GM23338 (cell line): ENCODE measurements around the gene NHLRC4.

Source experiments
- CREB1 ChIP-seq: fragments of 250-450 bp; sonication (Bioruptor Pico); IDR thresholded peaks from 2 replicates; pipeline ENCODE4 v1.5.0; 2020; ENCODE audit warnings: low read depth, mild to moderate bottlenecking, moderate library complexity
- EZH2 ChIP-seq: fragments of 200-600 bp; sonication (generic); IDR thresholded peaks from one replicate; pipeline ENCODE4 v1.8.0; 2017; ENCODE audit warnings: antibody characterized with exemption, mild to moderate bottlenecking, low read depth; ENCODE audit not compliant: unreplicated experiment
- EZH2phosphoT487 ChIP-seq: fragments of 200-600 bp; sonication (generic); IDR thresholded peaks from one replicate; pipeline ENCODE4 v1.8.1; 2018; ENCODE audit warnings: antibody characterized with exemption; ENCODE audit not compliant: unreplicated experiment
- JUNB ChIP-seq: IDR thresholded peaks from one replicate; pipeline ENCODE4 v1.6.1; 2016; ENCODE audit warnings: antibody characterized with exemption; ENCODE audit not compliant: unreplicated experiment
- NANOG ChIP-seq: IDR thresholded peaks from 2 replicates; pipeline ENCODE4 v1.6.1; 2016; ENCODE audit warnings: antibody characterized with exemption, borderline replicate concordance
- POLR2AphosphoS5 ChIP-seq: IDR thresholded peaks from 2 replicates; pipeline ENCODE4 v1.6.1; 2016; ENCODE audit warnings: antibody characterized with exemption, low read depth
- ZNF331 ChIP-seq: fragments of 250-450 bp; sonication (Bioruptor Pico); IDR thresholded peaks from 2 replicates; pipeline ENCODE4 v1.5.0; 2020; ENCODE audit warnings: low read depth, mild to moderate bottlenecking, moderate library complexity
- TF ChIP-seq, protein P1 (sequence below), 2 experiments: fragments of 200-600 bp in 1 of 2; sonication (generic) in 1 of 2; conservative IDR thresholded peaks; 2 replicates each; pipeline versions ENCODE4 v1.5.1 to v1.6.1; 2016 to 2017; ENCODE audit warnings: antibody characterized with exemption in 2 of 2, low read depth in 2 of 2, mild to moderate bottlenecking in 2 of 2, moderate library complexity in 1 of 2
- TF ChIP-seq, protein P2 (sequence below): IDR thresholded peaks from one replicate; pipeline ENCODE4 v1.6.1; 2018; ENCODE audit warnings: antibody characterized with exemption; ENCODE audit not compliant: unreplicated experiment
- TF ChIP-seq, protein P3 (sequence below): IDR thresholded peaks from 2 replicates; pipeline ENCODE4 v1.6.1; 2016; ENCODE audit warnings: antibody characterized with exemption

DNA sequence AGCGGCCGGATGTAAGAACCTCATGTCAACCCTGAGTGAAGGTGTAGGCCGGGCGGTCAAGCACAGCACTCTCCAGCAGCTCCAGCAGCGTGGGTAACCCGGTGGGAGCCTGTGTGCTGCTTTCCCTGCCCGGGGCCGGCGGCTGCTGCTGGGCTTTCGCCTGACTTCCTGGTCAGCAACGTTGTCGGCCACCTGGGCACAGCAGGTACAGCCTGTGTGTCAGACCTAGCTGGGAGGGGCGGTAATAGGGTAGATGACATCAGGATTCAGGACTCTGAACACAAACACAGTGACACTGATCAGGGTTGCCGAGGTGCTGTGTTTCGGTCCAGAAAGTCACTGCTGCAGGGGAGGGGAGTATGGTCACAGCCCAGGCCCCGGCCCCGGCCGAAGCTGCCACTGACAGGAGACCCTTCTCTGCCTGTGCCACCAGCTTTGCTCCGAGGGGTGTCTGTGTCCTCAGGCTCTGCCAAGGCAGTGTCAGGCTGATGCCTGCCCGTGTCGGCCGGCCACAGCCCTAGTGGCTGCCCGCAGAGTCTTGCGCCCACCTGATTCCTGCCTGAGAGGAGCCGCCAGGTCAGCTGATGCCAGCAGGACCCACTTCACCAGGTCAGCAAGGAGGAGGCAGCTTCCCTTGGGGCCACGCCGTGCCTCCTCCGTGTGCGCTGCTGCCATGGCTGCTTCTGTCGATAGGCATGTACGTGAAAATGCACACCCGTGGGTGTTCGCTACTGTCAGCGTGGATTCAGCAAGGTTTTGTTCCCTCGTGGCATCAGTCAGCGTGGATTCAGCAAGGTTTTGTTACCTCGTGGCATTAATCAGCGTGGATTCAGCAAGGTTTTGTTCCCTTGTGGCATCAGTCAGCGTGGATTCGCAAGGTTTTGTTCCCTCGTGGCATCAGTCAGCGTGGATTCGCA is 32.3 kb downstream of the NHLRC4 start:
- TF ChIP-seq, protein P1, sequence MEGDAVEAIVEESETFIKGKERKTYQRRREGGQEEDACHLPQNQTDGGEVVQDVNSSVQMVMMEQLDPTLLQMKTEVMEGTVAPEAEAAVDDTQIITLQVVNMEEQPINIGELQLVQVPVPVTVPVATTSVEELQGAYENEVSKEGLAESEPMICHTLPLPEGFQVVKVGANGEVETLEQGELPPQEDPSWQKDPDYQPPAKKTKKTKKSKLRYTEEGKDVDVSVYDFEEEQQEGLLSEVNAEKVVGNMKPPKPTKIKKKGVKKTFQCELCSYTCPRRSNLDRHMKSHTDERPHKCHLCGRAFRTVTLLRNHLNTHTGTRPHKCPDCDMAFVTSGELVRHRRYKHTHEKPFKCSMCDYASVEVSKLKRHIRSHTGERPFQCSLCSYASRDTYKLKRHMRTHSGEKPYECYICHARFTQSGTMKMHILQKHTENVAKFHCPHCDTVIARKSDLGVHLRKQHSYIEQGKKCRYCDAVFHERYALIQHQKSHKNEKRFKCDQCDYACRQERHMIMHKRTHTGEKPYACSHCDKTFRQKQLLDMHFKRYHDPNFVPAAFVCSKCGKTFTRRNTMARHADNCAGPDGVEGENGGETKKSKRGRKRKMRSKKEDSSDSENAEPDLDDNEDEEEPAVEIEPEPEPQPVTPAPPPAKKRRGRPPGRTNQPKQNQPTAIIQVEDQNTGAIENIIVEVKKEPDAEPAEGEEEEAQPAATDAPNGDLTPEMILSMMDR (conservative IDR thresholded peaks at IDR 0.05; ENCODE audit: low read depth in 2 of 2): no peak
- TF ChIP-seq EZH2 (no peak), POLR2AphosphoS5 (no peak), CREB1 (CRISPR knock-in tag) (no peak), EZH2phosphoT487 (no peak), NANOG (no peak), ZNF331 (CRISPR knock-in tag) (no peak), JUNB (no peak)
- TF ChIP-seq, protein P2, sequence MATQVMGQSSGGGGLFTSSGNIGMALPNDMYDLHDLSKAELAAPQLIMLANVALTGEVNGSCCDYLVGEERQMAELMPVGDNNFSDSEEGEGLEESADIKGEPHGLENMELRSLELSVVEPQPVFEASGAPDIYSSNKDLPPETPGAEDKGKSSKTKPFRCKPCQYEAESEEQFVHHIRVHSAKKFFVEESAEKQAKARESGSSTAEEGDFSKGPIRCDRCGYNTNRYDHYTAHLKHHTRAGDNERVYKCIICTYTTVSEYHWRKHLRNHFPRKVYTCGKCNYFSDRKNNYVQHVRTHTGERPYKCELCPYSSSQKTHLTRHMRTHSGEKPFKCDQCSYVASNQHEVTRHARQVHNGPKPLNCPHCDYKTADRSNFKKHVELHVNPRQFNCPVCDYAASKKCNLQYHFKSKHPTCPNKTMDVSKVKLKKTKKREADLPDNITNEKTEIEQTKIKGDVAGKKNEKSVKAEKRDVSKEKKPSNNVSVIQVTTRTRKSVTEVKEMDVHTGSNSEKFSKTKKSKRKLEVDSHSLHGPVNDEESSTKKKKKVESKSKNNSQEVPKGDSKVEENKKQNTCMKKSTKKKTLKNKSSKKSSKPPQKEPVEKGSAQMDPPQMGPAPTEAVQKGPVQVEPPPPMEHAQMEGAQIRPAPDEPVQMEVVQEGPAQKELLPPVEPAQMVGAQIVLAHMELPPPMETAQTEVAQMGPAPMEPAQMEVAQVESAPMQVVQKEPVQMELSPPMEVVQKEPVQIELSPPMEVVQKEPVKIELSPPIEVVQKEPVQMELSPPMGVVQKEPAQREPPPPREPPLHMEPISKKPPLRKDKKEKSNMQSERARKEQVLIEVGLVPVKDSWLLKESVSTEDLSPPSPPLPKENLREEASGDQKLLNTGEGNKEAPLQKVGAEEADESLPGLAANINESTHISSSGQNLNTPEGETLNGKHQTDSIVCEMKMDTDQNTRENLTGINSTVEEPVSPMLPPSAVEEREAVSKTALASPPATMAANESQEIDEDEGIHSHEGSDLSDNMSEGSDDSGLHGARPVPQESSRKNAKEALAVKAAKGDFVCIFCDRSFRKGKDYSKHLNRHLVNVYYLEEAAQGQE: no peak
- TF ChIP-seq, protein P3, sequence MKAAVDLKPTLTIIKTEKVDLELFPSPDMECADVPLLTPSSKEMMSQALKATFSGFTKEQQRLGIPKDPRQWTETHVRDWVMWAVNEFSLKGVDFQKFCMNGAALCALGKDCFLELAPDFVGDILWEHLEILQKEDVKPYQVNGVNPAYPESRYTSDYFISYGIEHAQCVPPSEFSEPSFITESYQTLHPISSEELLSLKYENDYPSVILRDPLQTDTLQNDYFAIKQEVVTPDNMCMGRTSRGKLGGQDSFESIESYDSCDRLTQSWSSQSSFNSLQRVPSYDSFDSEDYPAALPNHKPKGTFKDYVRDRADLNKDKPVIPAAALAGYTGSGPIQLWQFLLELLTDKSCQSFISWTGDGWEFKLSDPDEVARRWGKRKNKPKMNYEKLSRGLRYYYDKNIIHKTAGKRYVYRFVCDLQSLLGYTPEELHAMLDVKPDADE: no peak
